Calu3 (cell line): ENCODE measurements around the gene ARFGAP2. TPM values are rescaled to one million over a fixed set of nuclear protein-coding genes. Genes with fewer than 3 reads are reported as not detected.
A peak's percentile ranks its signal among the peaks of the same experiment; 100 is the strongest.

Experiments used
- BruUV-seq: library from RNA; stranded (reverse); fragments of 400-500 nt; replicated peaks from 2 replicates; lab custom pipeline; 2021; lab: Mats Ljungman, UMichigan
- CTCF ChIA-PET: fragments of 300-600 bp; sonication (Branson Sonifier 250); formaldehyde crosslinking; loops from one replicate; lab custom pipeline; 2022; ENCODE audit warnings: antibody characterized with exemption; lab: Charles Lee
- DNase-seq: peaks from one replicate; pipeline ENCODE4 v3.0.0; 2022
- H3K27ac Mint-ChIP-seq: one replicate; pipeline ENCODE4 v1.8.0; 2022; ENCODE audit warnings: mixed read lengths; ENCODE audit not compliant: unreplicated experiment
- H3K27me3 Mint-ChIP-seq: one replicate; pipeline ENCODE4 v1.8.0; 2022; ENCODE audit warnings: mixed read lengths; ENCODE audit not compliant: unreplicated experiment
- H3K36me3 Mint-ChIP-seq: one replicate; pipeline ENCODE4 v1.8.0; 2022; ENCODE audit warnings: mild to moderate bottlenecking, moderate library complexity, mixed read lengths; ENCODE audit not compliant: insufficient read depth, unreplicated experiment
- H3K4me1 Mint-ChIP-seq: one replicate; pipeline ENCODE4 v1.8.0; 2022; ENCODE audit warnings: mild to moderate bottlenecking, low read depth, mixed read lengths; ENCODE audit not compliant: unreplicated experiment
- H3K4me3 Mint-ChIP-seq: one replicate; pipeline ENCODE4 v1.8.0; 2022; ENCODE audit warnings: mild to moderate bottlenecking, low read depth, moderate library complexity, mixed read lengths; ENCODE audit not compliant: unreplicated experiment
- H3K9me3 Mint-ChIP-seq: one replicate; pipeline ENCODE4 v1.8.0; 2022; ENCODE audit warnings: low read depth, mixed read lengths; ENCODE audit not compliant: unreplicated experiment
- intact Hi-C: fragments of 100-400 bp; cut with micrococcal nuclease; formaldehyde crosslinking; loops from one replicate; pipeline ENCODE4 v1.10.0; 2022; ENCODE audit not compliant: unreplicated experiment
- total RNA-seq: library from RNA; stranded (reverse); gene quantifications from 2 replicates; pipeline ENCODE4 v1.2.3, GENCODE V29; 2022
- TF ChIP-seq, protein P1 (sequence below): fragments of 200-600 bp; IDR thresholded peaks from one replicate; pipeline ENCODE4 v1.8.0; 2022; ENCODE audit warnings: antibody characterized with exemption; ENCODE audit not compliant: unreplicated experiment

Gene ARFGAP2
- total RNA-seq, 1 experiment from 2014 or later, result 108 TPM

DNA sequence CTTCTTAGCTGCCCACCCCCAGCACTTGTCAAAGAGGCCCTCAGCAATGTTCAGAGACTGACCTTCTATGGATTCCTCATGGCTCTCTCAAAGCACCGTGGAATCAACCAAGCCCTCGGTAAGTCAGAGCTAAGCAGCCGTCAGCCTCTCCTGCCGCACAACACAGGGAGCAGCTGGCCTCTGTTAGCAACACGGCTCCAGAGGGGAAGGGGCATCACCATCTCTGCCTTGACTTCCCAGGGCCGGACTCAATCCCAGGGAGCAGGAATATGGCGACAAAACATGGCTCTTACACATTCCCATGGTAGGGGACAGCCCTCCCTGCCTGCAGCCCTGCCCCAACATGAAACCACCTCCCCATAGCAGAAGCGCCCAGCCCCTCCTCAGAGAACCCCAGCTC is 18.9 kb downstream of the ARFGAP2 start:
- H3K27ac Mint-ChIP-seq, result peak overlapping the region; percentile 3
- H3K4me3 Mint-ChIP-seq, result no peak overlapping the region
- CTCF ChIA-PET, result no interaction called here
- BruUV-seq, result no TSS peak
- no peak for DNase-seq
- no peaks in the 10 kb centered on the region for H3K4me1 Mint-ChIP-seq
- TF ChIP-seq, protein P1, sequence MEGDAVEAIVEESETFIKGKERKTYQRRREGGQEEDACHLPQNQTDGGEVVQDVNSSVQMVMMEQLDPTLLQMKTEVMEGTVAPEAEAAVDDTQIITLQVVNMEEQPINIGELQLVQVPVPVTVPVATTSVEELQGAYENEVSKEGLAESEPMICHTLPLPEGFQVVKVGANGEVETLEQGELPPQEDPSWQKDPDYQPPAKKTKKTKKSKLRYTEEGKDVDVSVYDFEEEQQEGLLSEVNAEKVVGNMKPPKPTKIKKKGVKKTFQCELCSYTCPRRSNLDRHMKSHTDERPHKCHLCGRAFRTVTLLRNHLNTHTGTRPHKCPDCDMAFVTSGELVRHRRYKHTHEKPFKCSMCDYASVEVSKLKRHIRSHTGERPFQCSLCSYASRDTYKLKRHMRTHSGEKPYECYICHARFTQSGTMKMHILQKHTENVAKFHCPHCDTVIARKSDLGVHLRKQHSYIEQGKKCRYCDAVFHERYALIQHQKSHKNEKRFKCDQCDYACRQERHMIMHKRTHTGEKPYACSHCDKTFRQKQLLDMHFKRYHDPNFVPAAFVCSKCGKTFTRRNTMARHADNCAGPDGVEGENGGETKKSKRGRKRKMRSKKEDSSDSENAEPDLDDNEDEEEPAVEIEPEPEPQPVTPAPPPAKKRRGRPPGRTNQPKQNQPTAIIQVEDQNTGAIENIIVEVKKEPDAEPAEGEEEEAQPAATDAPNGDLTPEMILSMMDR, result no peak
- no peaks in the 10 kb centered on the region for H3K27me3 Mint-ChIP-seq
- no peaks in the 10 kb centered on the region for H3K9me3 Mint-ChIP-seq
- H3K36me3 Mint-ChIP-seq, result peaks cover 35% of the 10 kb centered on the region
- intact Hi-C loops, result no loop called here

DNA sequence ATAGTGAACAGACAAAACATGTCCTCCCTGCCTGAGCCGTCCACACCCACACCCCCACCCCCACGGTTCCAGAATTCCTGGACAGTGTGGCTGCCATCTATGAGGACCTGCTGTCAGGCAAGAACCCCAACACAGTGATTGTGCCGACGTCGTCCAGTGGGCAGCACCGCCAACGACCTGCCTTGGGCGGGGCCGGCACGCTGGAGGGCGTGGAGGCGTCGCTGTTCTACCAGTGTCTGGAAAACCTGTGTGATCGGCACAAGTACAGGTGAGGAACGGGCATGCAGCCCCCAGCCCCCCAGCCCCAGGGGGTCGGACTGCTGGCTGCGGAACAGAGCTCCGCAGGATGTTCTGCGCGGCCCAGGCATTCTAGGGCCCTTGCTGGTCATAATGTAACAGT is 19.7 kb downstream of the ARFGAP2 start:
- Mint-ChIP-seq H3K9me3 (no peaks in the 10 kb centered on the region), H3K27me3 (no peaks in the 10 kb centered on the region), H3K4me3 (no peak overlapping the region), H3K4me1 (no peaks in the 10 kb centered on the region), H3K36me3 (peaks cover 32% of the 10 kb centered on the region), H3K27ac (no peak overlapping the region)
- intact Hi-C loops, result no loop called here
- CTCF ChIA-PET, result interaction anchor here (0.6 kb wide), 1 partner anchor 104 kb away, joined by 5 read pairs; no protein-coding TSS in a partner anchor
- no peak for DNase-seq
- TF ChIP-seq, protein P1, result no peak
- BruUV-seq, result no TSS peak

DNA sequence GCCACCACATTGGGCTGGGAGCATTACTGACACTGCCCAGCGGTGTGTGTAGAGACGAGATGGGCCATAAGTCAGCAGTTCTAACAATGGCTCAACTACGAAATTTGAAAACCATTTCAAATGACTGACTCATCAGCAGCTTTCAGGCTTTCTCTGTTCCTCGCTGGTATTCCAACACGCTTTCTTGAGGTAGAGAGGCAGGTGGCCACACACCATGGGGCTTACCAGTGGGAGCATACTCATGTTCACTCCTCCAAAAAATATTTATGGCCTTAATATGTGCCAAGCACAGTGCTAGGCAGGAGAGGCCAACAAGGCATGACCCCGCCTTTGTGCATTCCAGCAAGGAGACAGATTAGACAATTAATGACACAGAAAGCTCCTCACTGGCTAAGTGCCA is 20.3 kb downstream of the ARFGAP2 start:
- no peak overlapping the region for H3K4me3 Mint-ChIP-seq
- TF ChIP-seq, protein P1, result no peak
- H3K36me3 Mint-ChIP-seq, result peaks cover 25% of the 10 kb centered on the region
- intact Hi-C loops, result no loop called here
- H3K4me1 Mint-ChIP-seq, result no peaks in the 10 kb centered on the region
- CTCF ChIA-PET, result interaction anchor here (0.6 kb wide), 1 partner anchor 105 kb away, joined by 5 read pairs; no protein-coding TSS in a partner anchor
- no peaks in the 10 kb centered on the region for H3K9me3 Mint-ChIP-seq
- no peaks in the 10 kb centered on the region for H3K27me3 Mint-ChIP-seq
- DNase-seq, result no peak
- no peak overlapping the region for H3K27ac Mint-ChIP-seq
- no TSS peak for BruUV-seq

DNA sequence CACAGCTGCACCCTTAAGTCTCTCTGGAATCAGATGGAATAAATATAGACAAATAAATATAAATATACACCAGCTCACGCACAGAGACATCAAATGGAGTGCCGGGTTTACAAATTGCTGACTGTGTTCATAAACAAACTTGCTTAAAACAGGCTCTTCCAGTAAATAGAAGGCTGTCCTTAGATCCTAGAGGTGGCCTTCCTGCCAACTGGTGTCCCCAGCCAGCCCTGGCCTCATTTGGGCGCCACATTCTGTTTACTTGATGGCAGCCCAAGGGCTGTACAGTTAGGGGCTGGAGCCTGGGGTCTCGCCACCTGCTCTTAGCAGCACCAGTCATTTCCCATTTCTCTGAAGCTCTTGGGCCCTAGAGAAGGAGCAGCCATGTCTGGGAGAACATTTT is 20.8 kb downstream of the ARFGAP2 start:
- TF ChIP-seq, protein P1, result no peak

More for the DNA sequence above, 20.8 kb downstream of the ARFGAP2 start:
- no TSS peak for BruUV-seq
- H3K4me1 Mint-ChIP-seq, result no peaks in the 10 kb centered on the region
- no peak overlapping the region for H3K4me3 Mint-ChIP-seq
- H3K9me3 Mint-ChIP-seq, result no peaks in the 10 kb centered on the region
- no peak for DNase-seq
- H3K36me3 Mint-ChIP-seq, result peaks cover 22% of the 10 kb centered on the region
- CTCF ChIA-PET, result interaction anchor here (0.6 to 1.0 kb wide), 2 partner anchors 29 to 243 kb away, joined by 3 read pairs; no protein-coding TSS in a partner anchor
- H3K27ac Mint-ChIP-seq, result no peak overlapping the region
- H3K27me3 Mint-ChIP-seq, result no peaks in the 10 kb centered on the region
- intact Hi-C loops, result loop anchor here (2.0 kb wide), 1 partner anchor 35 kb away; no protein-coding TSS in a partner anchor
